NT2/D1 (cell line): ENCODE data around the gene GSAP.

Experiments used
- YY1 ChIP-seq: IDR thresholded peaks from 2 replicates; pipeline ENCODE4 v1.6.1; 2011; ENCODE audit not compliant: insufficient read length, insufficient read depth
- ZNF274 ChIP-seq: IDR thresholded peaks from 2 replicates; pipeline ENCODE4 v1.6.1; 2011; ENCODE audit warnings: mild to moderate bottlenecking, low read depth, low read length

DNA sequence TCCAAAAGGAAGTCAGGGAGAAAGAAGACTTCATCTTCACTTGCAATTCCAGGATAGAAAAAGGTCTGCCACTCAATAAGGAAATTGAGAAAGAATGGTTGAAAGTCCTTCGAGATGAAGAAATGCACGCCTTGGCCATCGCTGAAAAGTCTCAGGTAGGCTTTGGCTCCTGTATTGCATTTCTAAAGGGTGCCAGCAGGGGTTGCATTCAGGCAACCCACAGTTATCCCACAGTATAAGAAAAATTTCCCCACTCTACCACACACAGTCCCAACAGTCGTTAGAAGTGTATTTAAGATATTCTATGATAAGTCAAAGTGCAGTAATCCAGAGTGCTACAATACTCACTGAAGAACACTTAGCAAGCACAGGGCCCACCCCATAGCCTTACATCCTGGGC, 123.1 kb downstream of the GSAP start:
- TF ChIP-seq YY1 (no peak), ZNF274 (no peak)
